HCT116 (cell line): ENCODE results near the gene OR52N5. TPM values are rescaled to one million over a fixed set of nuclear protein-coding genes. Genes with fewer than 3 reads are reported as not detected.

Experiments used
- ATAC-seq: fragments of 200-7000 bp; cut with Tn5 transposase; 2 replicates; pipeline ENCODE4 v1.9.1; 2020; ENCODE audit warnings: mild to moderate bottlenecking, moderate library complexity
- BruUV-seq: library from RNA; stranded (reverse); fragments of 400-500 nt; replicated peaks from 2 replicates; lab custom pipeline; 2021; lab: Mats Ljungman, UMichigan
- CTCF ChIA-PET: fragments of 300-600 bp; sonication (Branson Sonifier 250); formaldehyde crosslinking; loops from one replicate; lab custom pipeline; 2021; ENCODE audit warnings: antibody characterized with exemption; lab: Charles Lee
- POLR2A ChIA-PET: fragments of 300-600, 350-600 bp; sonication (Branson Sonifier 250); formaldehyde crosslinking; loops from one replicate; lab custom pipeline; 2021; ENCODE audit warnings: antibody characterized with exemption; lab: Charles Lee
- RAD21 ChIA-PET, 2 experiments: fragments of 300-600 bp; sonication (Branson Sonifier 250); formaldehyde crosslinking; loops; one replicate each; lab custom pipeline; 2023; ENCODE audit warnings: low total read pairs in 2 of 2; ENCODE audit not compliant: uncharacterized antibody in 2 of 2, unreplicated experiment in 2 of 2, low non-redundant PET in 1 of 2; lab: Charles Lee
- DNase-seq: peaks from one replicate; pipeline ENCODE4 v3.0.0-alpha.2; 2010; ENCODE audit warnings: low read depth, low spot score
- H2AFZ ChIP-seq: fragments of 200-600 bp; shearing (Covaris generic), sonication (generic); 2 replicates; pipeline ENCODE4 v1.6.1; 2017; ENCODE audit warnings: low read depth, mixed run types, mixed read lengths, antibody characterized with exemption, low read length; ENCODE audit not compliant: poor library complexity, severe bottlenecking
- H3K27ac ChIP-seq: 2 replicates; pipeline ENCODE4 v1.5.1; 2012; ENCODE audit warnings: low read depth, low read length
- H3K27me3 ChIP-seq: fragments of 200-600 bp; sonication (generic); 2 replicates; pipeline ENCODE4 v1.6.1; 2016; ENCODE audit warnings: mixed run types, low read length, mixed read lengths; ENCODE audit not compliant: insufficient read depth
- H3K36me3 ChIP-seq, 2 experiments: fragments of 200-500 bp in 1 of 2; fragments of 200-600 bp in 1 of 2; sonication (Bioruptor generic) in 1 of 2; sonication (generic) in 1 of 2; 2 replicates each; pipeline versions ENCODE4 v1.5.1 to v1.6.1; 2014 to 2016; ENCODE audit warnings: low read length in 2 of 2, inconsistent platforms in 1 of 2, mixed read lengths in 1 of 2, mixed run types in 1 of 2; ENCODE audit not compliant: insufficient read depth in 2 of 2, control insufficient read depth in 1 of 2
- H3K4me1 ChIP-seq, 2 experiments: fragments of 200-600 bp in 1 of 2; sonication (generic) in 1 of 2; 2 replicates each; pipeline versions ENCODE4 v1.5.1 to v1.6.1; 2012 to 2017; ENCODE audit warnings: low read length in 2 of 2, inconsistent platforms in 1 of 2, mild to moderate bottlenecking in 1 of 2, mixed read lengths in 1 of 2, mixed run types in 1 of 2, moderate library complexity in 1 of 2; ENCODE audit not compliant: insufficient read depth in 2 of 2, control insufficient read depth in 1 of 2
- H3K4me2 ChIP-seq: fragments of 200-600 bp; sonication (generic); 2 replicates; pipeline ENCODE4 v1.6.1; 2017; ENCODE audit warnings: mixed run types, low read length, mixed read lengths
- H3K4me3 ChIP-seq, 2 experiments: fragments of 200-600 bp in 1 of 2; sonication (generic) in 1 of 2; replicated peaks in 1 of 2; 2 replicates each; pipeline ENCODE4 v1.5.1; 2011 to 2016; ENCODE audit warnings: low read length in 2 of 2, control low read depth in 1 of 2, low read depth in 1 of 2, mild to moderate bottlenecking in 1 of 2, mixed read lengths in 1 of 2, mixed run types in 1 of 2
- H3K79me2 ChIP-seq: fragments of 200-600 bp; sonication (generic); 2 replicates; pipeline ENCODE4 v1.6.1; 2017; ENCODE audit warnings: mild to moderate bottlenecking, mixed run types, low read length, moderate library complexity, mixed read lengths; ENCODE audit not compliant: insufficient read depth
- H3K9ac ChIP-seq: fragments of 200-600 bp; sonication (generic); 2 replicates; pipeline ENCODE4 v1.6.1; 2016; ENCODE audit warnings: low read length, mixed read lengths
- H3K9me2 ChIP-seq: fragments of 200-600 bp; sonication (generic), shearing (Covaris generic); 2 replicates; pipeline ENCODE4 v1.6.1; 2017; ENCODE audit warnings: mixed run types, mild to moderate bottlenecking, moderate library complexity; ENCODE audit not compliant: insufficient read depth
- H3K9me3 ChIP-seq, 2 experiments: fragments of 200-500 bp in 1 of 2; fragments of 200-600 bp in 1 of 2; sonication (Bioruptor generic) in 1 of 2; sonication (generic) in 1 of 2; 2 replicates each; pipeline ENCODE4 v1.6.1; 2014 to 2017; ENCODE audit warnings: low read length in 2 of 2, mixed read lengths in 2 of 2, inconsistent platforms in 1 of 2, low read depth in 1 of 2, mild to moderate bottlenecking in 1 of 2, mixed run types in 1 of 2, moderate library complexity in 1 of 2; ENCODE audit not compliant: control insufficient read depth in 1 of 2, insufficient read depth in 1 of 2
- H4K20me1 ChIP-seq: fragments of 200-600 bp; sonication (generic), shearing (Covaris generic); 2 replicates; pipeline ENCODE4 v1.6.1; 2017; ENCODE audit warnings: mixed run types, mild to moderate bottlenecking, moderate library complexity; ENCODE audit not compliant: insufficient read depth
- ATF3 ChIP-seq: IDR thresholded peaks from 2 replicates; pipeline ENCODE4 v1.6.1; 2012
- EGR1 ChIP-seq: IDR thresholded peaks from 2 replicates; pipeline ENCODE4 v1.6.1; 2012; ENCODE audit warnings: low read depth
- ELF1 ChIP-seq: IDR thresholded peaks from 2 replicates; pipeline ENCODE4 v1.6.1; 2012; ENCODE audit warnings: low read depth, borderline replicate concordance
- EZH2 ChIP-seq: fragments of 200-600 bp; sonication (generic); IDR thresholded peaks from 2 replicates; pipeline ENCODE4 v1.6.1; 2017; ENCODE audit warnings: antibody characterized with exemption, mixed run types
- JUND ChIP-seq: IDR thresholded peaks from 2 replicates; pipeline ENCODE4 v1.6.1; 2012
- REST ChIP-seq: IDR thresholded peaks from 2 replicates; pipeline ENCODE4 v1.6.1; 2012; ENCODE audit warnings: low read depth
- SRF ChIP-seq: IDR thresholded peaks from 2 replicates; pipeline ENCODE4 v1.6.1; 2012; ENCODE audit warnings: low read depth
- YY1 ChIP-seq: IDR thresholded peaks from 2 replicates; pipeline ENCODE4 v1.6.1; 2011; ENCODE audit warnings: low read length, low read depth, moderate library complexity, mild to moderate bottlenecking; ENCODE audit not compliant: insufficient replicate concordance; ENCODE audit errors: extremely low read depth
- intact Hi-C: fragments of 100-400 bp; cut with micrococcal nuclease; formaldehyde crosslinking; loops from 2 replicates; pipeline ENCODE4 v1.10.0; 2022
- total RNA-seq: library from RNA; stranded (reverse); gene quantifications from one replicate; pipeline ENCODE4 v1.2.1, GENCODE V29; 2021; ENCODE audit not compliant: unreplicated experiment

The OR52N5 gene
- total RNA-seq, 1 experiment from 2014 or later: not detected

- Histone ChIP-seq H2AFZ (no peak overlapping the region), H3K4me3 (no peak overlapping the region), H3K9me3 (no peaks in the 10 kb centered on the region), H3K9ac (no peak overlapping the region), H4K20me1 (no peaks in the 10 kb centered on the region), H3K79me2 (no peaks in the 10 kb centered on the region), H3K9me2 (no peaks in the 10 kb centered on the region), H3K36me3 (no peaks in the 10 kb centered on the region), H3K4me2 (no peak overlapping the region), H3K27me3 (peaks cover 86% of the 10 kb centered on the region), H3K4me1 (no peaks in the 10 kb centered on the region), H3K27ac (no peak overlapping the region)
- CTCF ChIA-PET: no interaction called here
- intact Hi-C loops: no loop called here
- POLR2A ChIA-PET: no interaction called here
- no peak for DNase-seq
- BruUV-seq: no TSS peak
- RAD21 ChIA-PET: no interaction called here
- TF ChIP-seq REST (no peak), ATF3 (no peak), EGR1 (no peak), ELF1 (no peak), SRF (no peak), YY1 (no peak), EZH2 (no peak), JUND (no peak)
- no peak for ATAC-seq
These were observed 44.7 kb downstream of the OR52N5 start for GRCh38 chr11:5738431-5738830.
